Heart right ventricle (tissue), 16 donors: ENCODE results near the gene C16orf87. TPM values are rescaled to one million over a fixed set of nuclear protein-coding genes. Genes with fewer than 3 reads are reported as not detected.

ENCODE experiments used
- ATAC-seq, 8 donors: fragments of 200-7000 bp; cut with Tn5 transposase; one replicate each; pipeline ENCODE4 v1.9.1; 2020; ENCODE audit warnings: mild to moderate bottlenecking in 8 of 8, moderate library complexity in 8 of 8, moderate number of reproducible peaks in 1 of 8
- DNase-seq, 2 donors: peaks; one replicate each; pipeline ENCODE4 v3.0.0-alpha.2; 2020
- H3K27ac ChIP-seq, 10 donors: fragments of 200-600 bp; sonication (generic) in 2 of 10; one replicate each; pipeline versions ENCODE4 v1.5.0 to v1.8.0; 2020 to 2022; ENCODE audit warnings: mild to moderate bottlenecking in 3 of 10
- H3K27me3 ChIP-seq, 7 donors: fragments of 200-600 bp; one replicate each; pipeline ENCODE4 v1.8.0; 2021 to 2022; ENCODE audit warnings: mild to moderate bottlenecking in 2 of 7
- H3K36me3 ChIP-seq, 9 donors: fragments of 200-600 bp; sonication (generic) in 1 of 9; one replicate each; pipeline versions ENCODE4 v1.5.0 to v1.8.0; 2020 to 2022; ENCODE audit warnings: mild to moderate bottlenecking in 2 of 9
- H3K4me1 ChIP-seq, 9 donors: fragments of 200-600 bp; sonication (generic) in 1 of 9; one replicate each; pipeline versions ENCODE4 v1.5.0 to v1.8.0; 2020 to 2022; ENCODE audit warnings: mild to moderate bottlenecking in 4 of 9
- H3K4me3 ChIP-seq, 10 donors: fragments of 200-600 bp; sonication (generic) in 2 of 10; one replicate each; pipeline versions ENCODE4 v1.5.0 to v1.8.0; 2020 to 2022; ENCODE audit warnings: mild to moderate bottlenecking in 7 of 10, moderate library complexity in 2 of 10
- H3K9me3 ChIP-seq, 11 donors: fragments of 200-600 bp in 10 of 11; sonication (generic) in 2 of 11; one replicate each; pipeline versions ENCODE4 v1.5.0 to v1.8.0; 2013 to 2022; ENCODE audit warnings: mild to moderate bottlenecking in 2 of 11, control low read depth in 1 of 11, moderate library complexity in 1 of 11
- WGBS, 2 donors: extraction: QIAGEN DNeasy Blood & Tissue Kit; methylation state at CpG; one replicate each; pipeline ENCODE4 v1.1.7; 2013; ENCODE audit warnings: inconsistent platforms in 1 of 2; 5-methylcytosine and 5-hydroxymethylcytosine counted together
- intact Hi-C, 10 donors: fragments of 100-400 bp; cut with DNase I; formaldehyde crosslinking; loops; one replicate each; pipeline versions ENCODE4 v1.11.1 to v1.14.2; 2022
- polyA plus RNA-seq, 2 donors: library from polyadenylated mRNA; stranded (reverse); fragments of 200-250 nt; gene quantifications; one replicate each; pipeline ENCODE4 v1.2.3, GENCODE V29; 2013
- total RNA-seq, 10 donors: library from RNA; stranded (reverse); fragmentation: NEBNext Ultra II Directional in 3 of 10; extraction: Animal tissue kit (Norgen Biotek cat#: 25700) in 3 of 10; gene quantifications; one replicate each; pipeline versions ENCODE4 v1.2.1 to v1.2.4, GENCODE V29; 2021 to 2023
- TF ChIP-seq, protein P1 (sequence below), 9 donors: fragments of 200-600 bp; sonication (generic) in 2 of 9; IDR thresholded peaks; one replicate each; pipeline versions ENCODE4 v1.5.0 to v1.8.0; 2021 to 2022; ENCODE audit warnings: antibody characterized with exemption in 9 of 9, mild to moderate bottlenecking in 5 of 9, moderate library complexity in 1 of 9
- donor health status: Arrhythmogenic right ventricular cardiomyopathy.
- donor health status: ischemic (EF 13 %, LVEDD 7.1; RV severe dilation, severe dysfunction).
- donor health status: healthy with polysubstance abuse.
- donor health status: DM: no; HTN: yes; CAD: no.
- donor health status: DM: no; HTN: no; CAD: no.
- donor health status: ischemic (EF 25% LVEDD 6.9; RV normal size, moderate dysfunction).
- donor health status: ischemic (EF 25% LVEDD 5.7; RV mildly dilated, moderate dysfunction).
- donor health status: healthy.
- donor health status: DM: yes; HTN: yes; CAD: no.
- donor health status: Ischemic cardiomyopathy.
- donor health status: ischemic (EF 35%, LVEDD 5.7; RV mildly dilated, moderate dysfunction).
- donor health status: nonischemic (EF 11% LVEDD 7.7; RV severe dilation, severe dysfunction).
- donor health status: DM: yes; HTN: yes; CAD: no.
- donor health status: PGD.
- donor health status: ischemic (EF 29% LVEDD 5.4; RV normal size, mild dysfunction).
- donor health status: nonischemic (EF 23%, LVEDD 6.1; RV moderate dilation, normal function).

Gene C16orf87
- total and polyA plus RNA-seq, 12 donors, result 3.1 to 17.8 (median 12.0) TPM

GRCh38 chr16:46852130-46852529, 21.1 kb upstream of the C16orf87 start:
- 63 to 69% methylated on average over 3 of the region's 3 CpGs for WGBS, 2 donors
- no peak for ATAC-seq
- no peaks in the 10 kb centered on the region for H3K4me1 ChIP-seq

GRCh38 chr16:46850619-46851555, 19.9 kb upstream of the C16orf87 start:
- TF ChIP-seq, protein P1, sequence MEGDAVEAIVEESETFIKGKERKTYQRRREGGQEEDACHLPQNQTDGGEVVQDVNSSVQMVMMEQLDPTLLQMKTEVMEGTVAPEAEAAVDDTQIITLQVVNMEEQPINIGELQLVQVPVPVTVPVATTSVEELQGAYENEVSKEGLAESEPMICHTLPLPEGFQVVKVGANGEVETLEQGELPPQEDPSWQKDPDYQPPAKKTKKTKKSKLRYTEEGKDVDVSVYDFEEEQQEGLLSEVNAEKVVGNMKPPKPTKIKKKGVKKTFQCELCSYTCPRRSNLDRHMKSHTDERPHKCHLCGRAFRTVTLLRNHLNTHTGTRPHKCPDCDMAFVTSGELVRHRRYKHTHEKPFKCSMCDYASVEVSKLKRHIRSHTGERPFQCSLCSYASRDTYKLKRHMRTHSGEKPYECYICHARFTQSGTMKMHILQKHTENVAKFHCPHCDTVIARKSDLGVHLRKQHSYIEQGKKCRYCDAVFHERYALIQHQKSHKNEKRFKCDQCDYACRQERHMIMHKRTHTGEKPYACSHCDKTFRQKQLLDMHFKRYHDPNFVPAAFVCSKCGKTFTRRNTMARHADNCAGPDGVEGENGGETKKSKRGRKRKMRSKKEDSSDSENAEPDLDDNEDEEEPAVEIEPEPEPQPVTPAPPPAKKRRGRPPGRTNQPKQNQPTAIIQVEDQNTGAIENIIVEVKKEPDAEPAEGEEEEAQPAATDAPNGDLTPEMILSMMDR (IDR thresholded peaks at IDR 0.05), result no peak
- ATAC-seq, result no peak
- Histone ChIP-seq H3K9me3 (no peaks in the 10 kb centered on the region), H3K27me3 (peaks cover 0 to 19% (median 6%) of the 10 kb centered on the region in 7 donors), H3K4me1 (no peaks in the 10 kb centered on the region), H3K4me3 (no peak overlapping the region), H3K36me3 (no peaks in the 10 kb centered on the region), H3K27ac (no peak overlapping the region)
- intact Hi-C loops, result loop anchor here in 4 of 10 donors (2.0 to 10.0 kb wide), 4 partner anchors 18 to 1314 kb away; no protein-coding TSS in a partner anchor
- no peak for DNase-seq
- WGBS, 2 donors, result 77 to 84% methylated on average over 5 of the region's 5 CpGs

More at GRCh38 chr16:46852130-46852529, 21.1 kb upstream of the C16orf87 start:
- intact Hi-C loops, result loop anchor here in 4 of 10 donors (5.0 to 10.0 kb wide), 3 partner anchors 55 to 1313 kb away; no protein-coding TSS in a partner anchor
- no peaks in the 10 kb centered on the region for H3K36me3 ChIP-seq
- TF ChIP-seq, protein P1 (IDR thresholded peaks at IDR 0.05), result no peak
- H3K27me3 ChIP-seq, result peaks cover 0 to 9% (median 0%) of the 10 kb centered on the region in 7 donors
- DNase-seq, result no peak
- H3K27ac ChIP-seq, result no peak overlapping the region
- no peak overlapping the region for H3K4me3 ChIP-seq
- H3K9me3 ChIP-seq, result no peaks in the 10 kb centered on the region

DNA sequence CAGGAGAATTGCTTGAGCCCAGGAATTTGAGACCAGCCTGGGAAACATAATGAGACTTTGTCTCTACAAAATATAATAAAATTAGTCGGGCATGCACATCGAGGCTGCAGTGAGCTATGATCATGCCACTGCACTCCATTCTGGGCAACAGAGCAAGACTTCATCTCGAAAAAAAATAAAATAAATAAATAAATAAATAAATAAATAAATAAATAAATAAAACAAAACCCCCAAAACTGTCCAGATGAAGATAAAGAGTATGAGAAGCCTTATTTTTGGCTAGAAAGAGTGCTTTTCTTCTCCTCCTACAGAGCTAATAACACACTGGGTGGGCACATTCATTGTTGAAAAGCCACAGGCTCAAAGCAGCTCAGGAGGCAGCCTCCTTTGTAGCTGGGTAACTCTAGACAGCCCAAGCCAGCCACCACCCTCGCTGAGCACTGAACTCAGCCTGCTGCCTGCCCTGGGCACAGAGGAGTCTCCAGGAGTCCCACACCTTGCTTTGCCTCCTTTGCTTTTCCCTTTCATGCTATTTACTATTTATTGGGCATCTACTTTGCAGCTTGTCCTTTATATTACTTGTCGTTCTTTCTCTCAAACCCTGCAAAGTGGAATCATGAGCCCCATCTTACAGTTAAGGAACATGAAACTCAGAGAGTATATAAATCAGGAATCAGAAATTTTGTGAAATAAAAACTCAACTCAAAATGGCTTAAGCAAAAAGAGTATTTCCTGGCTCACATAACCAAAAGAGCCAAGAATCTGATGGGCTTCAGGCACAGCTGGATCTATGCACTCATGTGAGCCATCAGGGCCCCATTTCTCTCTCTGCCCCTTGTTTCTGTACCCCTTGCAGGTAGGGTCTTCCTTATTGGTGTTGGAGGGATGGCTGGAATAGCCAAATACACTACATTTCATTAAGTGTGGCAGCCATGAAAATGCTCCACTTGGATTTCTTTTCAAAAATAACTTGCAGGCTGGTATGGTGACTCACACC, 18.1 kb upstream of the C16orf87 start:
- Histone ChIP-seq H3K4me3 (no peak overlapping the region), H3K9me3 (no peaks in the 10 kb centered on the region), H3K27me3 (peaks cover 0 to 37% (median 21%) of the 10 kb centered on the region in 7 donors), H3K27ac (no peak overlapping the region), H3K4me1 (no peaks in the 10 kb centered on the region), H3K36me3 (no peaks in the 10 kb centered on the region)
- intact Hi-C loops, result no loop called here
- ATAC-seq (no peak), DNase-seq (no peak)
- TF ChIP-seq, protein P1 (IDR thresholded peaks at IDR 0.05), result no peak
- 76 to 90% methylated on average over 5 of the region's 5 CpGs for WGBS, 2 donors

DNA sequence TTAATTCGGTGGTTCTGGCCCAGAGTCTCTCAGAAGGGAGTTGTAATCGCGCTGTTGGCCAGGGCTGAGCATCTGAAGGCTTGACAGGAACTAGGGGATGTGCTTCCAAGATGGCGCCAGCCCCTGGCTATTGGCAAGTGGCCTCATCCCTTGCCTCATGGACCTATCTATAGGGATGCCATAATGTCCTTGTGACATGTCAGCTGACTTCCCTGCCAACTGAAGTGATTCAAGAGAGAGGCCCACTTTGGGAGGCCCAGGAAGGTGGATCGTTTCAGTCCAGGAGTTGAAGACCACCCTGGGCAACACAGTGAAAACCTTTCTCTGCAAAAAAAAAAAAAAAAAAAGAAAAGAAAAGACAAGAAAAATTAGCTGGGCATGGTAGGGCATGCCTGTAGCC, 15.0 kb upstream of the C16orf87 start:
- TF ChIP-seq, protein P1 (IDR thresholded peaks at IDR 0.05), result no peak
- no peak overlapping the region for H3K4me3 ChIP-seq
- DNase-seq, result no peak
- H3K9me3 ChIP-seq, result peaks cover 0 to 11% (median 0%) of the 10 kb centered on the region in 11 donors
- no peak overlapping the region for H3K27ac ChIP-seq
- no peaks in the 10 kb centered on the region for H3K36me3 ChIP-seq
- ATAC-seq, result no peak
- no peaks in the 10 kb centered on the region for H3K4me1 ChIP-seq
- intact Hi-C loops, result no loop called here
- WGBS, 2 donors, result 92 to 95% methylated on average over 5 of the region's 5 CpGs
- H3K27me3 ChIP-seq, result peaks cover 0 to 42% (median 26%) of the 10 kb centered on the region in 7 donors
